Right ventricle myocardium superior (tissue), 1 donor: ENCODE measurements around the gene FEV. TPM values are rescaled to one million over a fixed set of nuclear protein-coding genes. Genes with fewer than 3 reads are reported as not detected.

Experiments used
- ATAC-seq: fragments of 200-7000 bp; cut with Tn5 transposase; one replicate; pipeline ENCODE4 v1.9.1; 2020; ENCODE audit warnings: mild to moderate bottlenecking; ENCODE audit not compliant: poor library complexity
- DNase-seq: peaks from one replicate; pipeline ENCODE4 v3.0.0-alpha.2; 2020
- intact Hi-C: fragments of 100-400 bp; cut with DNase I; formaldehyde crosslinking; loops from one replicate; pipeline ENCODE4 v1.11.2; 2022
- long read RNA-seq: library from polyadenylated mRNA; unstranded; transcript quantifications from one replicate; pipeline ENCODE4 v2.0.0, GENCODE V29; 2021
- total RNA-seq: library from RNA; stranded (reverse); fragmentation: NEBNext Ultra II Directional; extraction: Animal tissue kit (Norgen Biotek cat#: 25700); gene quantifications from one replicate; pipeline ENCODE4 v1.2.1, GENCODE V29; 2021
- donor health status: DM: no; HTN: yes; CAD: no; lungs with severe emphysema.

FEV gene
- not detected for total RNA-seq
- long read RNA-seq: 0 reads

DNA sequence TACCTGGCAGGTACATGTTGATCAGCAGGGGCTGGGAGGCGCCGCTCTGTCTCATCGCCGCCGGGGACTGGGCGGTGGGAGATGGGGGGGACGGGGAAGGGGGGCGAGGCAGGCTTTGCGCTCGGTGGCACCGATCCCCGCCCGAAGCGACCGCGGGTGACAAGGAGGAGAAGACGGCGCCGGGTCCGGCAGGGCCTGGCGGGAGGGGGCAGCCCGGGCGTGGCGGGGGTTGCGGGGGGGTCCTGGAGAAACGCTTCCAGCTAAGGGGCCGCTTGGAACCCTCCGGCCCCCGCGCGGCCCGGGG is at the start of gene FEV:
TSS of gene FEV (minus strand) at position 164 of the 304 bp plus-strand sequence. CDS start at position 55, 109 bp downstream.
- intact Hi-C loops: no loop called here
- ATAC-seq (no peak), DNase-seq (no peak)

DNA sequence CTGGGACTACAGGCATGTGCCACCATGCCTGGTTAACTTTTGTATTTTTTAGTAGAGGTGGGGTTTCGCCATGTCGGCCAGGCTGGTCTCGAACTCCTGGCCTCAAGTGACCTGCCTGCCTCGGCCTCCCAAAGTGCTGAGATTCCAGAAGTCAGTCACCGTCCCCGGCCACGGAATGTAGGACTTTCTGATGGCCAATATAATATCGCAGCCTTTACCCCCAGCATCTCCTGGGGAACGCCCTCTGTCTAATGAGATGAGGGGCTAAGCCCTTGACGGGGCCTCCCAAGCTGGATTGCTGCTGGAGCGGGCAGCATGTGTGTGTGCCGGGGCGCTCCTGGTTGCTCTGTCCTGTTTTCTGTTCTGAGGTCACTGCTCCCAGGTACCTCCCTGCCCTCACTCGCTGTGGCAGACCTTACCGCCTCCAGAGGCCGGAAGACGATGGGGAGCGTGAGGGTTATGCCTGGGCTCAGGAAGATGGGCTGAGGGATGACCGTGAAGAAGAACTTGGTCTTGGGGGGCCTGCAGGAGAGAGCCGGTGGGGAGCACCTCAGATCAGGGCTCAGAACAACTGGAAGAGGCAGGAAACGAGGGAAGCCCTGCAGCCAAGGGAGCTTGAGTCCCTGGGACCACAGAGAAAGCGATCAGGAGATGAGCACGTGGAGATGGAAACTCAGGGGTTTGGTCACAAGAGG is 47.2 kb upstream of the FEV start:
- DNase-seq (peak; percentile 10), ATAC-seq (no peak)
- intact Hi-C loops: no loop called here

DNA sequence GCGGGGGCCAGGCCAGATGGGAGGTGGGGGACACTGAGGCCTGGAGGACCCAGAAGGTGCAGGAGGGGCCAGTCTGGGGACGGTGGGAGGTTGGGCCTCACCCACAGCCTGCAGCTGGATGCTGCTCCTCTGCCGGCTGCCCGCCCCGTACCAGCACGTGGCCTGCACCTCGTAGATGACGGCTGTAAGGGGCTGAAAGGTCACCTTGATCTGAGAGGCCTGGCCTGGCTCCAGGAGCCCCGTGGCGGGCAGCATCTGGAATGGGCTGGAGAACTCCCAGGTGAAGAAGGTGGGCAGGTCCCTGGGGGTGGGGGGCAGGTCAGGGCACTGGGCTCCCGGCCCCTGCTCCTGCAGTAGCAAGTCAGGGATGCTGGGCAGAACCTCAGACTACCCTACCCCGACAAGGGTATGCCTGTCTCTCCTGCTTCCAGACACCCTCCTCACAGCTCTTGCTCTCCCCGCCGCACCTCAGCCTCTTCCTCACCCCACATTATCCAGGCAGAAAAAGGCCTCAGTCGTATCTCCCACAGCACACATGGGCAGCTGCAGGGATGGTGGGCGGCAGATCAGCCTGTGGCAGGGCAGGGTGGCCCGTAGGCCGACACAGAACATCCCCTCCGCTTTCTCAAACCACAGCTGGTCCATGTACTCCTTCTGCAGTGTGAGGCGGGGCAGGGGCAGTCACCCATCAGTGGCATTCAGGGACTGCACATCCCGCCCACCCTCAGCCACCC is 46.2 kb upstream of the FEV start:
- DNase-seq (peak; percentile 26), ATAC-seq (no peak)
- intact Hi-C loops: no loop called here

DNA sequence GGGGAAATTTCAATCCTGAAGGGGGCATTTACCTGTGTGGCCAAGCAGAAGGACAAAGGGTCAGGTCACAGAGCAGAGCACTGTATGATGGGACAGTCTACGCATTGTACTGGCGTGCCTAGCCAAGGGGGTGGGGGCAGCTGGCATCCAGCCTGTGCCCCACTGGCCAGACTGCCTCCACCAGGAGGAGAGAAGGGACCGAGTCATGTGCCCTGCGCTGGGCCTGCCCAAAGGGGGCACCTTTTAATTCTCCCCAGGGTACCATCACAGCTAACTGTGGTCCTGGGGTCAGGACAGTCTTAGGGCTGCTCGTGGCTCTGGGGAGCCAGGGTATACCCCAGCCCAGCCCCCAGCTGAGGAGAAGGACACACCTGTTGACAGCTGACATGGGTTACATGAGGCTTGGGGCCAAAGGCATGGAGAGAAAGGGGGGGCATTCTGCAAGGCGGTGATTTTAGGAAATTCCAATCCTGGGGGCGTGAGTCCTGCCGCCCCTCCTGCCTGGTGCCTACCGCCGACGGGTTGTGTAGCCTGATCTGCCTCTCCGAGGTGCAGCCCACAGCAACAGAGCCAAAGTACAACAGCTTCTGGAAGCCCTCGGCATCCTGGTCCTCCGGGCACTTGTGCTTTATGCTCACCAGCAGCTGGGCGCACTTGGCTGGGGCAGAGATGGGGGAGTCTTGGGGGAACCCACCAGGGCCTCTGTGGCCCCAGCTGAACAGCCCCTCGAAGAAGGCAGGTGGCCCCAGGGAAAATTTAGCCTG is 45.4 kb upstream of the FEV start:
- ATAC-seq (no peak), DNase-seq (no peak)
- intact Hi-C loops: no loop called here

DNA sequence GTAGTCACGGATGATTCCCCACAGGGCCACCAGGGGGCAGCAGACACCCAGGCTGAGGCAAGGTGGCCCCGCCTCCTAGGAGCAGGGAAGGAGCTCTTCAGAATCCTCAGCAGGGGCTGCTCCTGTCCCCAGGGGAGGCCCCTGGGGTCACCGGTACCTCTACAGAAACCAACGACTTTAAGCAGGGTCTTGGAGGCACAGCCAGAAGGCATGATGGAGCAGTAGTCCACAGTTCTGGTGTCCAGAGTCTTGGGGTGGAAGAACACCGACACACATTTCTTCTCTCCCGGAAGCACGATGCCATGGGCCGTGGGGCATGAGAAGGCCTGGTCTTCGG is 44.8 kb upstream of the FEV start:
- intact Hi-C loops: no loop called here
- ATAC-seq (peak; percentile 93), DNase-seq (peak; percentile 88)

DNA sequence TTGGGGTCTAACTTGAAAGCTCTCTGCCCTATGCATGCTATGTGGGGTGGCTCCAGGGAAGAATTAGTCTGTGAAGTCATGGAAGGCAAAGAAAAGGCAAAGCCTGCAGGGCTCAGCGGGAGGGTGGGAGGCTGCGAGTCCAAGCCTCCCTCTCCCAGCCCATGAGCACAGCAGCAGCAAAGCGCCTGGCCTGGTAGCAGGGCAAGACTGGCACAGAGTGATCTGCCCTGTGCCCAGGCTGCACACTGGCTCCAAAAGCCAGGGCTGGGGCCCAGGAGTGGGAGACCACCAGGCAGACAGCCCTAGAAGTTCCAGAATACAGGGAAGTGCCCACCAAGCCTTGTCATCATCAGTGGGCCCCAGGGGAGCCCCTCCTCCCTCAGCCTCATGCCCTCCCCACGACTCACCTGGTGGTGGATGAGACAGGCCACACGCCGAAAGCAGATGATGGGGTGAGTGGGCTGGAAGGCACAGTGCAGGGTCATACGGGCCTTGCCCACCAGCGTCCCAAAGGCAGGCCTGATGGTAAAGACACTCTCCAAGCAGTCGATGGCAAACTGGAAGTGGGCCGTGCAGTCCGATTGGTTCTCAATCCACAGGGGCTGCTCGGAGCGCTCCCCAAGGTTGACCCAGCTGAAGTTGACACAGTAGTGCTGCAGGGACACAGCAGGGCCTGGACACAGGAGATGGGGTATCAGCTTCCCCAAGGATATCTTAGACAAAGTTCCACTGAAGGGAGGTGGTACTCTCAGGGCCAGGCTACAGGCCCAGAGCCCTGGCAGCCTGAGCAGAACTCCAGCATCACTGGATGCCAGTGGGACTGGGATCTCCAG is 44.2 kb upstream of the FEV start:
- intact Hi-C loops: no loop called here
- no peak for ATAC-seq
- DNase-seq: no peak

DNA sequence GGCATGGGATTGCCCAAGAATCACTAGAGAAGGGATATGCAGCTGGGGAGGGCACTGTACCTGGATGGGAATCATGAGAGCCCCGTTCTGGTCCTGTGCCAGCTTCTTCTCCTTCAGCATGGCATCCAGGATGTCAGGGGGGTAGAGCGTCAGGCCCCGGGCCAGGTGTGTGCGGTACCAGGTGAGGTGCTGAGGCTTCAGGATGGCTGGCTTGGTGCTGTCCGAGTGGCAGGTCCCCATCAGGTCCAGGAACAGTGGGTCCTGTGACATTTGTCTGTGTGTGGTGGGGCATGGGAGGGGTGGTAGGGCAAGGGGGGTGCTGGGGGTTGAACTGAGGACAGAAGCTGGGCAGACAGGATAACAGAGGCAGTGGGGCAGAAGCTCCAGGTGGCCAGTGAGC is 43.2 kb upstream of the FEV start:
- intact Hi-C loops: no loop called here
- no peak for ATAC-seq

DNA sequence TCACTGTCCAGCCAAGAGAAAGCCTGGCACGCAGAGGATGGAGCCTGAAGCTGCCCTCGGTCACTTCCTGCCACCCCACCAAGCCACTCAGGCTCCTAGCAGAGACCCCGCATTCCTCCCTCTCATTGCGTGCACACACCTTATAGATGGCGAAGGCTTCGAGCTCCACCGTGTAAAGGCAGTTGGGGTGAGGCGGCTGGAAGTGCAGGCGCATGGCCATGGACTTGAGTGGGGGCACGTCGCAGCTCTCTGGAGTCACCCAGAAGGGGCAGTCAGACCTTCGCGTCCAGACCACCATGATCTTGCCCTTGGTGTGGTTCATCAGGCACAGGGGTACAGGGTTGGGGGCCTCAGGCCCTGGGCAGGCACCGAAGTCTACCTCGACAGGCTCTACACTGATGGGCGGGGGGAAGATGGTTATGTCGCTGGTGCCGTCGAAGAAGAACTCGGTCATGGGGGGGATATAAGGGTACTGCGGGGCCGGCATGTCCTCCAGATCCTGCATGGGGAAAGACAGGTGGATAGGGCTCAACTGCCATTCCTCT is 42.6 kb upstream of the FEV start:
- DNase-seq (no peak), ATAC-seq (no peak)
- intact Hi-C loops: no loop called here

More for the DNA sequence above, 43.2 kb upstream of the FEV start:
- no peak for DNase-seq

DNA sequence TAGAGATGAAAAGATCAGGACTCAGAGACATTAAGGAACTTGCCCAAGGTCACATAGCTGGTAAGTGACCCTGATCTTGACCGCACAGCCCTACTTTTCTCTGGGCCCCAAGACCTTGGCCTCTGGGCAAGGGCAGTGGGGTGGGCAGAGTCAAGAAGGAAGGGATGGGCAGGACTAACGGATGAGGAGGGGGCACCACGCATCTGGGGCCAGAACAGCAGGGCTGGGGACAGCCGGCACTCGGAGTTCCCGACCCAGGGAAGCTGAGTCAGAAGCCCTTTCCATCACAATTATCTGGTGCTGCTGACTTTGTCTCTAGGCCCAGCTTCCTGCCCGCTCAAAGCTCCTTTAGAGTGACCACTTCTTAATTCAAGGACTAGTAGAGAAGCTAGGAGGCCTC is 42.0 kb upstream of the FEV start:
- DNase-seq (no peak), ATAC-seq (no peak)
- intact Hi-C loops: no loop called here

DNA sequence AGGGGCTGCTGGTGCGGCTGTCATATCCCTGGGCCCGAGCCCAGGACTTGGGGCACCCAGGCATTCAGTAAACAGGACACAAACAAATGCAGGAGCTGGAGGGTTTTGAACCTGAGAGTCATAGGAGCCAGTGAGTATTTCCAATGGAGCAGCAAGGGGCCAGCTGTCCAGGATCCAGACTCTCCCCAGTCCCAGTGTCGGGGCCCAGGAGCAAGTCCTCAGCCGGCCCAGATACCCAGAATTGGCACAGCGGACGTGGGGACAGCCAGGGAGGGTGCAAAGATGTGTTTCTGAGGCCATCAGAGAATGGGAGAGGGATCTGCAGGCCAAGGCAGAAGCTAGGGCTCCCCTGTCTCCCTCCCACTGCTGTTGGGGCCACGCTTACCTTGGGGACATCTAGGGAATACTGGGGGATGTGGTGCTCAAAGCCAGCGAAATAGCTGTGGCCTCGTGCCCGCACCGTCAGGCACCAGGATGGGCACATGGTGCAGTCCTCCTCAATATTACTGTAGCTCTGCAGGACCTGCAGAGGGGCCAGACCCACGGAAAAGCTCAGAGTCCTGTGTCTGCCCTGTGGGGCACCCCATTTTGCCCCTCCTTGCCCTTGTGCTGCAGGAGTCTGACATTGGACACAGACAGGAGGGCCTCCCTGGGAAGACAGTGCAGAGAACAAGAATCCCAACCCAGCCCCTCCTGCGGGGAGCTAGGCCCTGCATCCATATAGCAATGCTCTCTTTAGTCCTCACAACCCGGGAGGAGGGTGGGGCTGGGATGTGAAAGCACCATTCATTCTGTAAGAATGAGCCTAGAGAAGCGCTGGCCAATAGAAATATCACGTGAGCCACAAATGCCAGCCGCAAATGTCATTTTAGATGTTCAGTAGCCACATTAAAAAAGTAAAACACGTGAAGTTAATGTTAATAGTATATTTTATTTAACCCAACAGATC is 40.9 kb upstream of the FEV start:
- intact Hi-C loops: no loop called here
- no peak for DNase-seq
- no peak for ATAC-seq

DNA sequence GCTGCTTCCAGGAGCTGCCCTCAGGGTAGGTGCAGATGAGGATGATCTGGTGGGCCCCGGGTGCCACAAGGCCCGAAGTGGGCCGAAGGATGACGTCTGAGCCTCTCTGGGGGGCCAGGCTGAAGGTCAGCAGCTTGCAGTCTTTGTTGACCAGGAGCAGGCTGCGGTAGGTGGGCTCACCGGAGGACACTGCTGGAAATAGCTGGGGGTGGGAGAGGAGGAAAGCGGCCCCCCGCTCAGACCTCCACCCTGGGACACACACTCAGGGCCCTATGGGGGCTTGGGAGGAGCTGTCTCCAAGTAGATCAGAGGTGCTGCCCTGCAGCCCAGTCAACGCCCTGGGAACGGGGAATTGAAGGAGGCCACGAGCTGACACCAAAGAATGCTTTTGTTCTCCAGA is 39.1 kb upstream of the FEV start:
- intact Hi-C loops: no loop called here
- ATAC-seq: no peak
- DNase-seq: no peak

DNA sequence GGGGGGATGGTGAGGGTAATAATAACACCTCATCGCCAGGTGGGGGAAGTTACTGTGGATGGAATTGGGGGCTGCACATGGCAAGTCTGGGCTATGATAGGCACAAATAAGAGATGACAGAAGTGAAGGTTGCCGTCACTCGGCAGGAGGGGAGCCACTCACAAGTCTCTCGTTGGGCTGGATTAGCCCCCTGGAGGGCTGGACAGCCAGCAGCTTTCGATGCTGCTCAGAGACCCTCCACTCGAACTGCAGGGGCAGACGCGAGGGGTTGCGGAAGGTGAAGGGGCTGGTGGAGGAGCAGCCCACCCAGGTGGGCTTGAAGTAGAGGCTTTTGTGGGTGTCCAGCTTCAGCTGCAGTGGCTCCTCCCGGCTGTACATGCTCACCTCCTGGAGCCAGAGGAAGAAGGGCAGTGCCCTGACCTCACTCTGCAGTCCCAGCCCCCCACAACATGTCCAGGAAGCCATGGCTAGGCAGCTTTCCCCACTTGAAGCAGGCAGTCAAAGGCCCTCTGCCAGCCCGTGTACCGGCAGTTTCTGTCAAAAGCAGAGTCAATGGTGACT is 38.1 kb upstream of the FEV start:
- intact Hi-C loops: no loop called here
- no peak for ATAC-seq
- no peak for DNase-seq

DNA sequence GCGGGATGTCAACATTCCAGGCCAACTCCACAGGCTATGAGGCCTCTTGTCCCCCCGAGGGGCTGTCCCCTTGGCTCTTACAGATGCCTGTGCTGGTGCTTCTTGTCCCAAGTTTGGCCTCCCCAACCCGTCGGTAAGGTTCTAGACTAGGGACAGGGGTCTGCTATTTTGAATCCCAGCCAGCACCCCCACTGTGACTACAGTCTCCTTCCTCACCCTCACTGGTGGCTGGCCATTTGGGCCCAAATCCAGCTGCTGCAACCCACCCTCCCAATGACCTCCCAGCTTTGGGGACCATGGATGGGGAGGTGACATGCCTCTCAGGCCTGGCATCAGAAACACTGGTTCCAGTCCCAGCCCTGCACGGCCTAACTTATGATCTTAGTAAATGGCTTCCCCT is 37.6 kb upstream of the FEV start:
- intact Hi-C loops: no loop called here
- ATAC-seq (no peak), DNase-seq (no peak)

DNA sequence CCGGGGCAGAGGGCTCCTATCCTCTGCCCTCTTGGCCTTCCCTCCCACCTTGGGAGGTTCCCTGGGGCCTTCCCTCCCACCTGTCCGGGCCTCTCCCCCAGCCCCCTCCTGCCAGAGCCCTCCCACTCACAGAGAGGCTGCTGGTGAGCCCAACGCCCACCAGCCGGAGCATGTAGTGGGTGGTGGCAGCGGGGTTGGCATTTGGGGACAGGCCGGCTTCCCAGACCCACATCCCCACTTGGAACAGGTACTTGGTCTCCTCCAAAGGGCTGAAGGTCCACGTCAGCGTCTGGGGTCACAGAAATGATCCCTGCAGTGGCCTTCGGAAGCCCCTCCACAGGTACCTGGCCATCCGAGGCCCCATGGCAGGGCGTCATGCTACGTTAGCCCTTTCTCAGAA is 37.1 kb upstream of the FEV start:
- ATAC-seq (no peak), DNase-seq (peak; percentile 22)
- intact Hi-C loops: no loop called here

DNA sequence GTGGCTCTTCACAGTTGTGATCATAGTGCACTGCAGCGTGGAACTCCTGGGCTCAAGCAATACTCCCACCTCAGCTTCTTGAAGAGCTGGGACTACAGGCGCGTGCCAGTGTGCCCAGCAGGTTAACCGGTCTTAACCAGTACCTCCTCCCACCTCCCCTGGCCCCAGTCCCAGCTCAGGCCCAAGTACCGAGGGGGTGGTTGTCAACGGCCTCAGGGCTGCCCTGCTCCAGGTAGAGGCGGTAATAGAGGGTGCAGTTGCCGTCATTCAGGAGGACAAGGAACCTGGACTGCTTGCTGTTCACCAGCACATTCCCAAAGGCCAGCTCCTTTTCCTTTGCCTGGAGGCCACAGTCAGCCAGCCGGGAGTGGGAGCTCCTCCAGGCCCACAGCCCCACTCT is 36.6 kb upstream of the FEV start:
- ATAC-seq: no peak

DNA sequence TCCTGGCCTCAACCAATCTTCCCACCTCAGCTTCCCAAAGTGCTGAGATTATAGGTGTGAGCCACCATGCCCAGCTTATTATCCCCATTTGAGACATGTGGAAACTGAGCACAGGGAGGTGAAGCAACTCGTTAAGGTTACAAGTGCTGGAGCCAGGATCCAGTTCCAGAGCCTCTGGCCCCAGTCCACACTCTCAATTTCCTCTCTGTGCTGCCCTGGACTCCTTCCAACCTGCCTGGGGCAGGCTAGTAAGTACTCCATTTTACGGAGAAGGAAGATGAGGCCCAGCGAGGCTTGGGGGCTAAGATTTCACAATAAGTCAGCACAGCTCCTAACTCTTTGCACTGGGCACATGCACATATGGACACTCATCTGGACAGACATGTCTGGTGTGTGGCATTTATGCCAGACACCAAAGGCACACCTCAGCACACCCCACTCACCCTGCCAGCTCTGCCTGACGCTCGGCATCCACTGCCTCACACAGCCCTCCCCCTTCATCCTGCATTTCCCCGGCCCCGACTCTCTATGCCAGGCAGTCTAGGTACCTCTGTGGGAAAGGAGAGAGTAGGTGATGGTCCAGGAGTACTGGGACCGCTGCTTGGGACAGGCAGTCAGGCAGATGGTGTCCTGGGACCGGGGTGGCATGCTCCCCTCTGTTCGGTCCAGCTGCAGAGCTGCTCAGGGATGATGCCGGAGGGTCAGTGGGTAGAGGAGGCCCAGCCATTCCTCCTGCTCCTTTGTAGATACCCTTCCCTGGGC is 35.8 kb upstream of the FEV start:
- DNase-seq (peak; percentile 27), ATAC-seq (no peak)
- intact Hi-C loops: no loop called here

More for the DNA sequence above, 36.6 kb upstream of the FEV start:
- peak; percentile 2 for DNase-seq
- intact Hi-C loops: no loop called here

DNA sequence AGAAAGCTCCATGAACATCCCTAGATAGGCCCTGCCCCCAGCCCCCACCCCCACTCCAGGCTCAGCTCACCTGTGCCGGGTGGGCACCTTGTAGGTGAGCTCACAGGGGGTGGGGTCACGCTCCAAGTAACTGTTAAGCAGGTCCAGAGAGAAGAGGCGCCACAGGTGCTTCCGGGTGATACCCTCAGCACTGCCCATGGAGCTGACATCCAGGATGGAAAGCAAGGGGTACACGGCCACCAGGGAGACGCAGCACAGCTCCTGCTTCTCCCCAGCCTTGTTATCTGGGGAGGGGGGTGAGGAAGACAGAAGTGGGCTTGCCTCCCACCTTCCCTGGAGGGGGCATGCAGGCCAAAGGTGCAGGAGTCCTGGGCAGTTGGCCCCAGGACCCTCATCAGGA is 34.5 kb upstream of the FEV start:
- no peak for DNase-seq

More for the DNA sequence above, 34.5 kb upstream of the FEV start:
- intact Hi-C loops: no loop called here
- ATAC-seq: no peak
